Panc1 (cell line): Measurements from ENCODE around the gene SHANK1. TPM values are rescaled to one million over a fixed set of nuclear protein-coding genes. Genes with fewer than 3 reads are reported as not detected.

Source experiments
- ATAC-seq: fragments of 200-7000 bp; cut with Tn5 transposase; 2 replicates; pipeline ENCODE4 v1.9.1; 2020; ENCODE audit warnings: mild to moderate bottlenecking, moderate library complexity
- BruUV-seq: library from RNA; stranded (reverse); fragments of 400-500 nt; replicated peaks from 2 replicates; lab custom pipeline; 2021; lab: Mats Ljungman, UMichigan
- CTCF ChIA-PET: fragments of 300-600 bp; sonication (Branson Sonifier 250); formaldehyde crosslinking; loops from one replicate; lab custom pipeline; 2022; ENCODE audit warnings: antibody characterized with exemption; lab: Charles Lee
- POLR2A ChIA-PET: fragments of 300-600 bp; sonication (Branson Sonifier 250); formaldehyde crosslinking; loops from one replicate; lab custom pipeline; 2022; ENCODE audit warnings: antibody characterized with exemption; lab: Charles Lee
- DNase-seq: peaks from one replicate; pipeline ENCODE4 v3.0.0-alpha.2; 2010; ENCODE audit warnings: low read depth, low spot score
- H3K27ac ChIP-seq: 2 replicates; pipeline ENCODE4 v1.5.1; 2011; ENCODE audit warnings: mild to moderate bottlenecking, low read length, inconsistent platforms
- H3K27me3 ChIP-seq: fragments of 200-500 bp; sonication (Bioruptor generic); 2 replicates; pipeline ENCODE4 v1.6.0; 2014; ENCODE audit warnings: low read length, inconsistent platforms; ENCODE audit not compliant: control insufficient read depth, insufficient read depth
- H3K36me3 ChIP-seq: fragments of 200-500 bp; sonication (Bioruptor generic); 2 replicates; pipeline ENCODE4 v1.5.1; 2014; ENCODE audit warnings: inconsistent platforms, mild to moderate bottlenecking, low read length, moderate library complexity; ENCODE audit not compliant: control insufficient read depth, insufficient read depth
- H3K4me1 ChIP-seq: 2 replicates; pipeline ENCODE4 v1.5.1; 2011; ENCODE audit warnings: inconsistent platforms, mild to moderate bottlenecking, low read length, moderate library complexity; ENCODE audit not compliant: control insufficient read depth, insufficient read depth
- H3K4me3 ChIP-seq, 2 experiments: 2 replicates each; pipeline ENCODE4 v1.5.1; 2011 to 2012; ENCODE audit warnings: low read depth in 2 of 2, low read length in 2 of 2, mild to moderate bottlenecking in 2 of 2, inconsistent platforms in 1 of 2, moderate library complexity in 1 of 2
- H3K9me3 ChIP-seq: fragments of 200-500 bp; sonication (Bioruptor generic); 2 replicates; pipeline ENCODE4 v1.5.1; 2014; ENCODE audit warnings: low read depth, mild to moderate bottlenecking, inconsistent platforms, low read length, moderate library complexity; ENCODE audit not compliant: control insufficient read depth, insufficient read depth
- CTCF ChIP-seq: fragments of 450-650 bp; IDR thresholded peaks from 2 replicates; pipeline ENCODE4 v1.5.1; 2017; ENCODE audit warnings: mild to moderate bottlenecking
- POLR2AphosphoS5 ChIP-seq: IDR thresholded peaks from 2 replicates; pipeline ENCODE4 v1.6.1; 2012; ENCODE audit warnings: mild to moderate bottlenecking, low read depth, low read length, moderate library complexity
- REST ChIP-seq, 2 experiments: IDR thresholded peaks; 2 replicates each; pipeline ENCODE4 v1.6.1; 2011 to 2012; ENCODE audit warnings: low read depth in 2 of 2, control low read depth in 1 of 2, low read length in 1 of 2, mild to moderate bottlenecking in 1 of 2, moderate library complexity in 1 of 2; ENCODE audit not compliant: insufficient read depth in 1 of 2
- SIN3A ChIP-seq: IDR thresholded peaks from 2 replicates; pipeline ENCODE4 v1.6.1; 2012; ENCODE audit warnings: low read depth, mild to moderate bottlenecking, low read length, moderate library complexity, borderline replicate concordance; ENCODE audit not compliant: insufficient read depth
- TCF7L2 ChIP-seq: IDR thresholded peaks from 2 replicates; pipeline ENCODE4 v1.6.1; 2011; ENCODE audit warnings: mild to moderate bottlenecking, low read depth, low read length, inconsistent platforms
- in situ Hi-C: cut with HindIII; loops from 2 replicates; pipeline ENCODE4 v1.10.0; 2016; ENCODE audit warnings: low sequenced_read_pairs, low pct_unique_long_range_greater_than_20kb
- intact Hi-C: fragments of 100-400 bp; cut with micrococcal nuclease; formaldehyde crosslinking; loops from one replicate; pipeline ENCODE4 v1.10.0; 2022; ENCODE audit not compliant: unreplicated experiment
- total RNA-seq: library from RNA; stranded (reverse); gene quantifications from one replicate; pipeline ENCODE4 v1.2.1, GENCODE V29; 2021; ENCODE audit not compliant: unreplicated experiment

Gene SHANK1
- total RNA-seq, 1 experiment from 2014 or later = not detected

GRCh38 chr19:50725911-50726230 lies 6.3 kb upstream of the SHANK1 start:
- no peaks in the 10 kb centered on the region for H3K4me1 ChIP-seq
- H3K27me3 ChIP-seq = no peaks in the 10 kb centered on the region
- ChIA-PET POLR2A (no interaction called here), CTCF (no interaction called here)
- H3K9me3 ChIP-seq = no peaks in the 10 kb centered on the region
- intact Hi-C loops (no loop called here), in situ Hi-C loops (no loop called here)
- no peaks in the 10 kb centered on the region; the same call in 1 of the 2 replicates for H3K36me3 ChIP-seq
- DNase-seq (no peak), ATAC-seq (no peak)
- no TSS peak for BruUV-seq
- H3K4me3 ChIP-seq = peak overlapping the region in 1 of 2 experiments; percentile 38; a peak in 1 of 4 replicates
- TF ChIP-seq REST (IDR thresholded peaks at IDR 0.05; ENCODE audit: insufficient read depth in 1 of 2, low read depth in 2 of 2, low read length in 1 of 2) (no peak), SIN3A (no peak), CTCF (no peak), TCF7L2 (no peak), POLR2AphosphoS5 (no peak)
- no peak overlapping the region for H3K27ac ChIP-seq

- Histone ChIP-seq H3K9me3 (no peaks in the 10 kb centered on the region), H3K27ac (no peak overlapping the region), H3K4me3 (peak overlapping the region in 1 of 2 experiments; percentile 38; a peak in 1 of 4 replicates), H3K4me1 (no peaks in the 10 kb centered on the region), H3K36me3 (no peaks in the 10 kb centered on the region; the same call in 1 of the 2 replicates), H3K27me3 (no peaks in the 10 kb centered on the region)
- TF ChIP-seq POLR2AphosphoS5 (no peak), SIN3A (no peak), TCF7L2 (no peak), CTCF (no peak), REST (IDR thresholded peaks at IDR 0.05; ENCODE audit: insufficient read depth in 1 of 2, low read depth in 2 of 2, low read length in 1 of 2) (no peak)
- ChIA-PET POLR2A (no interaction called here), CTCF (no interaction called here)
- ATAC-seq = no peak
- in situ Hi-C loops = no loop called here
- intact Hi-C loops = no loop called here
- BruUV-seq = no TSS peak
- no peak for DNase-seq
These were observed 5.8 kb upstream of the SHANK1 start for GRCh38 chr19:50725218-50725910.
